Measurements from ENCODE around the gene FCGR3B. TPM values are rescaled to one million over a fixed set of nuclear protein-coding genes. Genes with fewer than 3 reads are reported as not detected.

The FCGR3B gene
- total RNA-seq, 4 donors from 2014 or later = 0.83 to 1.1 (median 1.0) TPM; not detected in 1

Other genes with a start within 250 kb of the FCGR3B start
- 10 to 100 TPM in 3 of 4 donors, 1 to 10 TPM in 1; 8.5 to 63.7 (median 17.0) TPM for gene FCGR2A, start 125.7 kb downstream of the FCGR3B start, total RNA-seq
- 1 to 10 TPM in 3 of 4 donors, under 1 TPM in 1; 0.75 to 4.7 (median 2.7) TPM for gene HSPA6, start 106.6 kb downstream of the FCGR3B start, total RNA-seq
- gene FCGR3A, start 81.4 kb downstream of the FCGR3B start, total RNA-seq = 10 to 100 TPM in 1 of 4 donors, 1 to 10 TPM in 3; 1.7 to 11.7 (median 7.6) TPM
- gene FCGR2B, start 32.0 kb upstream of the FCGR3B start, total RNA-seq = 10 to 100 TPM in 2 of 4 donors, 1 to 10 TPM in 2; 4.1 to 12.0 (median 7.7) TPM
- not detected for gene FCRLA, start 76.1 kb upstream of the FCGR3B start, total RNA-seq
- 1 to 10 TPM in 1 of 4 donors, under 1 TPM in 2, not detected in 1; 0.67 to 2.4 (median 0.89) TPM for gene FCRLB, start 90.4 kb upstream of the FCGR3B start, total RNA-seq
- 10 to 100 TPM; 36.6 to 53.7 (median 39.8) TPM for gene DUSP12, start 118.6 kb upstream of the FCGR3B start, total RNA-seq
- 10 to 100 TPM; 35.8 to 45.6 (median 38.7) TPM for gene ATF6, start 135.1 kb upstream of the FCGR3B start, total RNA-seq

Measured in thyroid gland (tissue), 4 donors.